ENCODE results near the gene SARS1. TPM values are rescaled to one million over a fixed set of nuclear protein-coding genes. Genes with fewer than 3 reads are reported as not detected.
A peak's percentile ranks its signal among the peaks of the same experiment; 100 is the strongest.

The SARS1 gene
- total RNA-seq, 1 donor from 2014 or later: 364 TPM

DNA sequence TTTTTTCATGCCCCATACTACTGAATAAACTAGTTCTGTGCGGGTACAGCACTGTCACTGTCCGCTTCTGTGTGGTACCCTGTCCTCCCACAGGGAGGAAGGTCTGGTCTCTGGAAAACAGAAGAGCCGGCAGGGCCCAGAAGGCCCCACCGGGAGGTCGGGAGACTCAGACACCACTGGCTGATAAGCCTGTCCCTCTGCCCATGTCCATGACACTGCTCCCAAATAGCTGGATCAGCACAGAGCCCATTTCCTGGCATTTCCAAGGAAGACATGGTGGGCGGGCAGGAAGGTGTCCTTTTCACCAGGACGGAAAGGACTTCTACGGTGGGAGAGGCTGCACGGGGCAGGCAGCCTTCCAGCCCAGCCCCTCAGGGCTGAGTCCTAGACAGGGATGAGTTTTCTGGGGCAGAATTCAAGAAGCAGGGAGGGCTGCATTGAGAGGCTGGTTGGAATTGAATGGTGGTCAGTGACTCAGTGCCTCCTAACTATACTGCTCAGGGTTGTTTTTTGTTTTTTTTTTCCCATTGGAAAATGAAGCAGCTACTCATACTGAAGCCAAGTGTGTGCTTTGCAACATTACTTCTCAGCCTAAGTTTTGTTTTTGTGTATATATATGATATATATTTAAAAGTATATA is 62.1 kb downstream of the SARS1 start:
- Mint-ChIP-seq H3K27me3 (ENCODE audit: unreplicated experiment) (no peaks in the 10 kb centered on the region), H3K9me3 (ENCODE audit: unreplicated experiment) (no peaks in the 10 kb centered on the region), H3K4me3 (ENCODE audit: unreplicated experiment) (peak overlapping the region; percentile 52), H3K36me3 (ENCODE audit: unreplicated experiment) (no peaks in the 10 kb centered on the region), H3K27ac (ENCODE audit: unreplicated experiment) (peak overlapping the region; percentile 87), H3K4me1 (ENCODE audit: unreplicated experiment) (peaks cover 36% of the 10 kb centered on the region)
- no peak for DNase-seq (ENCODE audit: extremely low spot score, unreplicated experiment)
- TF ChIP-seq, protein P1, sequence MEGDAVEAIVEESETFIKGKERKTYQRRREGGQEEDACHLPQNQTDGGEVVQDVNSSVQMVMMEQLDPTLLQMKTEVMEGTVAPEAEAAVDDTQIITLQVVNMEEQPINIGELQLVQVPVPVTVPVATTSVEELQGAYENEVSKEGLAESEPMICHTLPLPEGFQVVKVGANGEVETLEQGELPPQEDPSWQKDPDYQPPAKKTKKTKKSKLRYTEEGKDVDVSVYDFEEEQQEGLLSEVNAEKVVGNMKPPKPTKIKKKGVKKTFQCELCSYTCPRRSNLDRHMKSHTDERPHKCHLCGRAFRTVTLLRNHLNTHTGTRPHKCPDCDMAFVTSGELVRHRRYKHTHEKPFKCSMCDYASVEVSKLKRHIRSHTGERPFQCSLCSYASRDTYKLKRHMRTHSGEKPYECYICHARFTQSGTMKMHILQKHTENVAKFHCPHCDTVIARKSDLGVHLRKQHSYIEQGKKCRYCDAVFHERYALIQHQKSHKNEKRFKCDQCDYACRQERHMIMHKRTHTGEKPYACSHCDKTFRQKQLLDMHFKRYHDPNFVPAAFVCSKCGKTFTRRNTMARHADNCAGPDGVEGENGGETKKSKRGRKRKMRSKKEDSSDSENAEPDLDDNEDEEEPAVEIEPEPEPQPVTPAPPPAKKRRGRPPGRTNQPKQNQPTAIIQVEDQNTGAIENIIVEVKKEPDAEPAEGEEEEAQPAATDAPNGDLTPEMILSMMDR (IDR thresholded peaks at IDR 0.05): no peak

DNA sequence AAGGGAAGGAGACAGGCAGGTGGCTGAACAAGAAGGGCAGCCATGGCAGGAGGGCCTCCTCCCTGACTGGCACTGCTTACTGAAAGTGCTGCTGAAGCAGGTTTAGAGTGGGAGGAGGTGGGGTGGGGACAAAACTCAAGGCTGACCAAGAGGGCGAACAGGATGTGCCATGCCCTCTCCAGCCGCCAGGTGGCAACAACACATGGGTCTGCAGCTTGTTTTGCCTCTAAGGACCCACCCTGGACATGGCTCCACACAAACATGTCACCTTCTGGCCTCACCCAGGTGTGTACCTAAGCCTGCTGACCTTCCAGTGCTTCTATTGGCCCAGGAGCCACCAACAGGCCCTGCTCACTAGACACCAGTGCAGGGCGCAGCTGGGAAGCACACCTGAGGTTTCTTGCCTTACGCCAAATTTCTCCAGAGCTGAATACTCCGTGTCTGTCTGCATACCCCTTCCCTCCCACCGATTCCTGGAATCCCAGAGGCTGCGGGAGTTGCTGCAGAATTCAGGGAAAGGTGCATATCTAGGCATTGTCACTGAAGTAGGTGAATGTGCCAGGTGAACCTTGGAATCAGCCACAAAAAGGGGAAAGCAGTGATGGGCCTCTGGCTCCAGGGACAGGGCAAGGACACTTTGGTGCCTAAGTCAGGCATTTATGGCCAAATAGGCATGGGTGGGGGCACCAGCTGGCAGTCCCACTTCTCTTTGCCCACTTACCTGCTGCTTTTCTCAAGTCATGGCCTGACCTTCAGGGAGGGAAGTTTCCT is 63.9 kb downstream of the SARS1 start:
- Mint-ChIP-seq H3K27ac (ENCODE audit: unreplicated experiment) (peak overlapping the region; percentile 84), H3K4me1 (ENCODE audit: unreplicated experiment) (peaks cover 52% of the 10 kb centered on the region), H3K4me3 (ENCODE audit: unreplicated experiment) (no peak overlapping the region), H3K27me3 (ENCODE audit: unreplicated experiment) (no peaks in the 10 kb centered on the region), H3K9me3 (ENCODE audit: unreplicated experiment) (no peaks in the 10 kb centered on the region), H3K36me3 (ENCODE audit: unreplicated experiment) (no peaks in the 10 kb centered on the region)
- peak; percentile 88 for DNase-seq (ENCODE audit: extremely low spot score, unreplicated experiment)
- TF ChIP-seq, protein P1 (IDR thresholded peaks at IDR 0.05): peak; percentile 87

DNA sequence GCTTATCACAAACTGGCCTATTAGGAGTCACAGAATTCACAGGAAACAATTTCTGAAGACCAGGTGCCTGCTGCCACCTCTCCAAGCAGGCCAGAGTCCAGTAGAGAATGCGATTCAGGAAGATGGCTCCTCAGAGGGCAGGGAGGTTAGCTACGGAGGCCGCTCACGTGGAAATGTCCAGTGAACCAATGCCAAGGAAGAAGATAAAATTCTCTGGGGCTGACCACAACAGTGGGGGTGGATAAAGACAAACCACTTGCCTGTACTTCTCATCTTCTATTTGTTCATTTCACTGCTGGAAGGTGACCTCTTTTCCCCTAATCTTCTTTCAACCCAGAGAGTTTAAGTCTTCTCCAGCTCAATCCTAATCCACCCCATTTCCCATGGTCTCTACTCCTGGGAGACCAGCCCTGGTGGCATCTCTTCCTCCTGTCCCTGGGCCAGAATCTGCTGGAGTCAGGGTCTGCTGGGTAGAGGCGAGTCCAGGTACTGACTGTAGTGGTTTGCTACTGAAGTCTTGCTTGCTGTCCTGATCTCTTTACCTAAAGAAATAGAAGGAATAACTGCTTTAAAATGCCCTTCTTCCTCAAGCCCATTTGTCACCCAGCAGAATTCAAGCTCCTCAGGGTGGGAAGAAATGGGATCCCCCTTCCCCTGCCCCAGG is 66.0 kb downstream of the SARS1 start:
- TF ChIP-seq, protein P1 (IDR thresholded peaks at IDR 0.05): no peak
- Mint-ChIP-seq H3K4me3 (ENCODE audit: unreplicated experiment) (no peak overlapping the region), H3K9me3 (ENCODE audit: unreplicated experiment) (no peaks in the 10 kb centered on the region), H3K27ac (ENCODE audit: unreplicated experiment) (no peak overlapping the region), H3K4me1 (ENCODE audit: unreplicated experiment) (peaks cover 52% of the 10 kb centered on the region), H3K27me3 (ENCODE audit: unreplicated experiment) (no peaks in the 10 kb centered on the region), H3K36me3 (ENCODE audit: unreplicated experiment) (no peaks in the 10 kb centered on the region)
- DNase-seq (ENCODE audit: extremely low spot score, unreplicated experiment): no peak

DNA sequence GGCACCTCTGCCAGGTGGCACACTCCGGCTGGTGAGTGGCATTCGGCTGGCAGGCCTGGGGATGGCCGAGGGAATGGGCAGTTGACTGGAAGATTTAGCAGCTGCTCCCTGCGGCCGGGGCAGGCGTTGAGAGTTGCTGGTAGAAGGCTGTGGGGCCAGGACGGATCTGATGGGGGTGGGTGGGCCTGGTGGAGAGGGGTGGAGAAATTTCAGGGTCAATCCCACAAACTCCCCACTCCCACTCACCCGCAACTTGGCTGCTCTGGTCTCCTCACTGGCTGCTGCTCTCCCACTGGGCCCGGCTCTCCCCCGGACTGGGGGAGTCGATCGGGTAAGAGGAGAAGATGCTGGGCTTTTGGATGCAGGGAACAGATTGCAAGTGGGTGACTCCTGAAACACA is 67.1 kb downstream of the SARS1 start:
- no peak overlapping the region for H3K27ac Mint-ChIP-seq (ENCODE audit: unreplicated experiment)
- TF ChIP-seq, protein P1 (IDR thresholded peaks at IDR 0.05): no peak
- no peaks in the 10 kb centered on the region for H3K9me3 Mint-ChIP-seq (ENCODE audit: unreplicated experiment)
- H3K4me3 Mint-ChIP-seq (ENCODE audit: unreplicated experiment): no peak overlapping the region
- H3K36me3 Mint-ChIP-seq (ENCODE audit: unreplicated experiment): no peaks in the 10 kb centered on the region
- DNase-seq (ENCODE audit: extremely low spot score, unreplicated experiment): no peak
- no peaks in the 10 kb centered on the region for H3K27me3 Mint-ChIP-seq (ENCODE audit: unreplicated experiment)
- H3K4me1 Mint-ChIP-seq (ENCODE audit: unreplicated experiment): peaks cover 41% of the 10 kb centered on the region

All from osteocyte (in vitro differentiated cells).